Activated CD4-positive, alpha-beta T cell treated with anti-CD3 and anti-CD28 coated beads, Interleukin-10, Interleukin-2, amounts not matched to agents 100 ng/mL and 50 ng/mL, durations not matched to agents 16 hours and 8 hours (primary cell): ENCODE data around the gene TFE3.
"Not testable (repeated sequence)": the region's sequence is repeated elsewhere in the genome, so short reads cannot be mapped to it uniquely, and the experiment has no call there.

Source experiments
- DNase-seq: peaks from one replicate; pipeline ENCODE4 v3.0.0-alpha.2; 2020

Gene TFE3

GRCh38 chrX:49000636-49001035 is 42.5 kb downstream of the TFE3 start:
- no peak for DNase-seq

GRCh38 chrX:48999030-48999429 is 44.1 kb downstream of the TFE3 start:
- peak; percentile 31 for DNase-seq

GRCh38 chrX:48998391-48998790 is 44.8 kb downstream of the TFE3 start:
- no peak for DNase-seq

- DNase-seq, result no peak
These were observed 45.3 kb downstream of the TFE3 start for GRCh38 chrX:48997865-48998264.

- DNase-seq, result no peak
These were observed 45.7 kb downstream of the TFE3 start for GRCh38 chrX:48997455-48997854.

- DNase-seq, result no peak
These were observed 46.2 kb downstream of the TFE3 start for GRCh38 chrX:48996969-48997368.

GRCh38 chrX:48992341-48992740 is 50.8 kb downstream of the TFE3 start:
- DNase-seq, result no peak

- DNase-seq, result no peak
These were observed 53.7 kb downstream of the TFE3 start for GRCh38 chrX:48989483-48989882.

- DNase-seq, result no peak
These were observed 59.3 kb downstream of the TFE3 start for GRCh38 chrX:48983896-48984295.

GRCh38 chrX:48983081-48983480 is 60.1 kb downstream of the TFE3 start:
- no peak for DNase-seq

- no peak for DNase-seq
These were observed 62.0 kb downstream of the TFE3 start for GRCh38 chrX:48981178-48981577.

GRCh38 chrX:48980341-48980740 is 62.8 kb downstream of the TFE3 start:
- not testable (repeated sequence) for DNase-seq
